HG02852 (cell line): ENCODE data around the gene FAHD2A.
"Not testable (repeated sequence)": the region's sequence is repeated elsewhere in the genome, so short reads cannot be mapped to it uniquely, and the experiment has no call there.

Source experiments
- ATAC-seq: cut with Tn5 transposase; IDR thresholded peaks from one replicate; pipeline ENCODE4 v1.9.1; 2021; ENCODE audit warnings: mild to moderate bottlenecking, moderate library complexity; ENCODE audit not compliant: unreplicated experiment

FAHD2A gene, protein sequence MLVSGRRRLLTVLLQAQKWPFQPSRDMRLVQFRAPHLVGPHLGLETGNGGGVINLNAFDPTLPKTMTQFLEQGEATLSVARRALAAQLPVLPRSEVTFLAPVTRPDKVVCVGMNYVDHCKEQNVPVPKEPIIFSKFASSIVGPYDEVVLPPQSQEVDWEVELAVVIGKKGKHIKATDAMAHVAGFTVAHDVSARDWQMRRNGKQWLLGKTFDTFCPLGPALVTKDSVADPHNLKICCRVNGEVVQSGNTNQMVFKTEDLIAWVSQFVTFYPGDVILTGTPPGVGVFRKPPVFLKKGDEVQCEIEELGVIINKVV

DNA sequence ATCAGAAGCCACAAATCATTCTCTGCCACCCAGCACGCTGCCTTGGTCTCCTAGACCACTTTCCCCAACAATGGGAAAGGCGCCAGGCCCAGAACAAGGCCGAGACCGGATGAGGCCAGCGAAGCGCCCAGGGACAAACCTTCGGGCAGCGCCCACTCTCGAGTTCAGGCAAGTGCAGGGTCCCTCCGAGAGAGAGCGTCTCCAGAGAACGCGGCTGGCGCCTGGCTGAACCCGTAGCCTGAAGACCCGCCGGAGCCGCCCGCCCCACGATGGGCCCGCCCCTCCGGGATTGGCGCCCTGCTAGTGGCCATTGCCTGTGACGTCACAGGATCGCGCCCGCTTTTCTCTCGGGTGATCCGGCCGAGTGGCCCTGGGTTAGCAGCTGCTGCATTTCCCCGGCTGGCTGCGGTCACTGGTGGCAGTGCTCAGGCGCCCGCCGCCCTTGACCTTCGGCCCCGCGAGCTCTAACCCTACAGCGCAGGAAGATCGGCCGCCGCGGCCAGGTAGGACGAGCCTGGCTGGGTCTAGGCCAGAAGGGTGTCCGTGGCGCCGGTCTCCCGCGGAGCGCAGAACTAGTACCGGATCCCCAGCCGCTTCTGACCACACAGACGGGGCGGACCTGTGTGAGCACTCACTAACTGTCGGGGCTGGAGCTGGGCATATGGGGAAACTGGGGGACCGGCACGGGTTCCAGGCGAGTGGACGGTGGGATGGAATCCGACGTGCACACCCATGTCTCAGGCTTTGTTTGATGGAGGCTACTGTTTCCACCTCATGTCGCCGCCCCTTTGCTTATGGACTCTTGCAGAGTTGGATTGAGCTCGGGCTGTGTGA lies at the start of gene FAHD2A:
Gene FAHD2A (plus strand): TSS at position 339 of the 834 bp plus-strand sequence. CDS start 2,851 bp downstream, outside the sequence.
- ATAC-seq, result peak; percentile 93

GRCh38 chr2:95353055-95353575 lies 49.4 kb upstream of the FAHD2A start:
- no peak for ATAC-seq

DNA sequence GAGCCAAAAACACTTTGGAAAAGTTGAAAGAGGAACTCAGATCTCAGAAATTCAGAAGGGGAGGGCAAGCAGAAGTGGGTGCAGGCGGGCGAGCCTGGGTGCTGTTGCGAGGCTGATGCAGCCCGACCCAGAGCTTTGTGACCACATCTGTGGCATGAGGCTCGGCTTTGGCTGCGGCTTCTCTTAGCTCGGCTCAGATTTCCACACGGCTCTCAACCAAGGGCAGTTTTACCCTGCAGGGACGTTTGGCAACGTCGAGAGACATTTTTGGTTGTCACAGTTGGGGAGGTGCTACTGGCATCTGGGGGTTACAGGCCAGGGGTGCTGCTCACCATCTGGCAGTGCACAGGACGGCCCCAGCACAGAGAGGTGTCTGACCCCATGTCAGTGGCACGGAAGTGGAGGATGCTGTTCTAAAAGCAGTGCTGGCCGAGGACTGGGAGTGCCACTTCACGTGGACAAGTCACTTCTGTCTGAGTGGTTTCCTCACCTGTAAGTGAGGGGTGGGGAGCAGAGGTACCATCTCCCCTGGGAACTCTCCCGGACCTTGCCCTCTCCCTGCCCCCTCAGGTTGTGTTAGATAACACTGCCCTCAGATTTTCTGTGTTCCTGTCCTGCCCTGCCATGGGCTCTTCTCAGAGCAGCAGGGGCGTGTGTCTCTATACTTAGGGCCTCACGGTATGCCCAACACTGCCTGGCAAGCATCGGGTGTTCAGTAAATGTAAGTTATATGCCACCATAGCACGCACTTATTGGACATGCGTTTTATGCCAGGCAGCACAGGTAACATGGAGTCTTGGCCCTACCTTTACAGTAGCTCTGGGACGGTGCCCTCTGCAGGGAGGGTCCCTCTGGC lies 48.7 kb upstream of the FAHD2A start:
- no peak for ATAC-seq

GRCh38 chr2:95354469-95354901 lies 48.0 kb upstream of the FAHD2A start:
- no peak for ATAC-seq

DNA sequence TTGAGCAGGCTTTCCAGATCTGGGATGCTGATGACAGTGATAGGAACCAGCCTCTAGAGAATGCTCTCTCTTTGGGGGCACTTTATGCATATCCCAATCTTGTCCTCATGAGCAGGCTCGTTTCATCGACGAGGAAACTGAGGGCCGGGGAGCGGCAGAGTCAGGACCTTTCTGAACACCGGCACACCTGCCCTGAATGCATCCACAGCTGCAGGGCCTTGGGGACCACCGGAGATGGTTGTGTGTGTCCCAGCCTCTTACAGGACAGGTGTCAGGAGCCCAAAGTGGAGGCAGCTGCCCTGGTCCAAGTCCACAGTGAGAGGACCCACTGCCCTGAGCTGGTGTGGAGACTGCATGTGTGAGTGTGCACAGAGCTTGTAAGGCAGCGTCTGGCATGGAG lies 47.6 kb upstream of the FAHD2A start:
- ATAC-seq, result no peak

- ATAC-seq, result not testable (repeated sequence)
Measured at GRCh38 chr2:95355486-95355885, 47.0 kb upstream of the FAHD2A start.

- no peak for ATAC-seq
Measured at GRCh38 chr2:95356821-95357700, 45.4 kb upstream of the FAHD2A start.

- no peak for ATAC-seq
Measured at GRCh38 chr2:95357717-95358280, 44.7 kb upstream of the FAHD2A start.

GRCh38 chr2:95359031-95359430 lies 43.5 kb upstream of the FAHD2A start:
- no peak for ATAC-seq

DNA sequence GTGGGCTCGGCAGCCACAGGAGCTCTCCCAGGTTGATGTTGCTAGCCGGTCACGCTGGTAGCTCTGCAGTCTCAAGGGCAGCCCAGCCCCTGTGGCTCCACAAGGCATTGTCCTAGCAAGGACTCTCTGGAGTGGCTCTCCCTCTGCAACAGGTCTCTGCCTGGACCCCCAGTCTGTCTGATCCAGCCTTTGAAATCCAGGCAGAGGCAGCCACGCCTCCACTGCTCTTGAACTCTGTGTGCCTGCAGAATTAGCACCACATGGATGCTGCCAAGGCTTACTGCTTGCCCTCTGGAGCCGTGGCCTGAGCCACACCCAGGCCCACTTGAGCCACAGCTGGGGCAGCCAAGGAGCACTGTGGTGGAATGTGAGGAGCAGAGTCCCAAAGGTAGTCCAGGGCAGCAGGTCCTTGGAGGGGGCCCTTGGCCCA lies 43.0 kb upstream of the FAHD2A start:
- ATAC-seq, result no peak

DNA sequence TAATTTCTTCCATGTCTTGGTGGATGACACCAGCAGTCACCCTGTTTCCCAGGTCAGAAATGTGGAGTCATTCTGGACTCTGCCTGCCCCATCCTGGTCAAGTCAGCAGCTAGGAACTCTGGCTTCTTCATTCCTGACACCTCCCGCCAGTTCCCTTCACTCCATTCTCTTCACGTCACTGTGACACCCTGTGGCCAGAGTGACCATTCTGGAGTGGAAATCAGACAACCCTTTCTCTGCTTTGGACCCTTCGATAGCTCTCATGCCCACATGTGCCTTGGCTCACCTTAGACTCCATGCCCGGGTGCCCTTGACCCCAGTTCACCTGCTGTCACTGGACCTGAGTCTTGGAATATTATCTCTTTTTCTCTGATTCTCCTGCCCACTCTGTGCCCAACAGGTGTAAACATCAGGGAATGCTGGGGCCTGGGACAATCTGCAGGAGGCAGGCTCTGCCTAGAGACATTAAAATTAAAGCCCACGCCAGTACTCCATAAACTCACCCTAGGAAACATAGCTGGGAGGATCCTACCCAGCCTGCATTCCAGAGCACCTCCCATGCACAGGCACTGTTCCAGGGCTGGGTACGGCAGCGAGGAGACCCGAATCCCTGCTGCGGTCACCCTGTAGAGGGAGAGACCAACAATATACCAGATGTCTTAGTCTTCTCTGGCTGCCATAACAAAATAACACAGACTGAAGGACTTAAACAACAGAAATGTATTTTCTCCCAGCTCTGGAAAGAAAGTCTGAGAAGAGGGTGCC lies 41.1 kb upstream of the FAHD2A start:
- ATAC-seq, result no peak

- no peak for ATAC-seq
Measured at GRCh38 chr2:95362486-95362885, 40.0 kb upstream of the FAHD2A start.

- no peak for ATAC-seq
Measured at GRCh38 chr2:95366514-95366913, 36.0 kb upstream of the FAHD2A start.

DNA sequence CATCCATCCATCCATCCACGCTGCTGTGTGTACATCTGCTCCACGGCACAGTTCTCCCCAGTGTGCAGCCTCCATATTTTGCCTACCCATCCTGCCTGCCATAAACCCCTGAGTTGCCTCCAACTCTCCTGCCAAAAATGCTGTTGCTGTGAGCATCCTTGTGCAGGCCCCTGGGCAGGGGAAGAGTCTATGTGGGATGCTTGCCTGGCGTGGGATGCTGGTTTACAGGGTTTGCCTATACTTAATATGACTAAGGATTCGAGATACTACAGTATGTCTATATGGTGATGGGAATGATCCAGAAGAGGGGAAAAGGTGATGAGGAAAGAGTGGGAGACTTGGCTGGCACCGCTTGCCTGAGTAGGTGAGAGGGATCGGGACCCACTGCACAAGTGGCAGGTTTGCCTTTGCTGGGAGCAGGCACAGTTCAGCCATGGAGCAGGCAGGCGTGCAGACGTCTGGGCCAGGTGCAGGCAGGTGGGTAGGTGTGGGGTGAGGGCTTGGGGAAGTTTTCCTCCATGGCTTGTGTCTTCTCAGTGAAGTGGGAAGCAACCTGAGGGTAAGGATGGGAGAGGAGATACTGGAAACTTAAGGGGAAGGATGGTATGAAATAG lies 30.2 kb upstream of the FAHD2A start:
- no peak for ATAC-seq

DNA sequence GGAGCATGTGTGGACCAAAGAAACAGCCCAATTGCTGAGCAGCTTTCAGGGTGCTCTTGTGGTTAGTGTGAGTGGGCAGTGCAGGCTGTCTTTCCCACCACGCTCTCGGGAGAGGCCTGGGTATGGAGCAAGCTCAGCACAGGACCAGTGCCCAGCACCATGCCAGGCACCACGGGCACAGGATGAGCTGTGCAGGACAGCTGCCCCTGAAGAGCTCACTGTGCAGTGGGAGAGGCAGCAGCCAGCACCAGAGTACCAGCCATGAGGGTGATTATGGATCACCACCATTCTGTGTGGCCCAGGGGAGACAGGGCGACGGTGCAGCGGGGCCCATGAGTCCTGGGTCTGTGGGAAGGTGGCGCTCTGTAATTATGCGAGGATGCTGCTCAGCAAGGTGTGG lies 29.7 kb upstream of the FAHD2A start:
- ATAC-seq, result no peak

- ATAC-seq, result no peak
Measured at GRCh38 chr2:95374029-95374428, 28.5 kb upstream of the FAHD2A start.

- no peak for ATAC-seq
Measured at GRCh38 chr2:95374451-95374920, 28.0 kb upstream of the FAHD2A start.

GRCh38 chr2:95374921-95375471 lies 27.5 kb upstream of the FAHD2A start:
- ATAC-seq, result no peak
